Transverse colon (tissue), 4 donors: ENCODE results near the gene MORC1.

Experiments used
- EP300 ChIP-seq: sonication (generic); formaldehyde crosslinking; IDR thresholded peaks from one replicate; pipeline ENCODE4 v1.6.1; 2017; ENCODE audit warnings: antibody characterized with exemption, low read depth
- POLR2A ChIP-seq: fragments of 450-650 bp; IDR thresholded peaks from one replicate; pipeline ENCODE4 v1.6.1; 2016; ENCODE audit warnings: antibody characterized with exemption, mild to moderate bottlenecking, moderate library complexity
- POLR2AphosphoS5 ChIP-seq, 3 donors: sonication (generic); formaldehyde crosslinking; IDR thresholded peaks; one replicate each; pipeline ENCODE4 v1.6.1; 2016; ENCODE audit warnings: antibody characterized with exemption in 3 of 3
- TF ChIP-seq, protein P1 (sequence below), 5 experiments: fragments of 200-600 bp in 3 of 5; fragments of 450-650 bp in 2 of 5; sonication (generic) in 3 of 5; IDR thresholded peaks; 1 replicate in 2 of 5; 2 replicates in 3 of 5; pipeline ENCODE4 v1.5.1; 2016 to 2017; ENCODE audit warnings: antibody characterized with exemption in 5 of 5, inconsistent platforms in 3 of 5, mild to moderate bottlenecking in 2 of 5, moderate library complexity in 1 of 5

DNA sequence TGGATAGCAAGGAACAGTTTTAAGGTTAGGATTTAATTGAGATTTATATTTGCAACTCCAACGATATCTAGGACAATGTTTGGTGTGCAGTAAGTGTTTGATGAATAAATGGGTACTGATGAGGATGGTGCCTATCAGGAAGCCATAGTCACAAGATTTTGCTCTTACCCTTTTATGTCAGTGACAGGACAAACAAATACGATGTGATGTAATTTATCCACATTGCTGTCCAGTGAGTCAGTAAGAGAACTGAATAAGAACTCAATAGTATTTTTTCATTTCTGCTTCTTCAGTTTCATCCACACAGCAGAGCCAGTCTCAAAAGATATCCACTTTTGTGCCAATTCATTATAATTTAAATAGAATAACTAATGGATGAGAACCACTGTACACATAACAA, 37.0 kb upstream of the MORC1 start:
- no peak for TF ChIP-seq POLR2AphosphoS5 (IDR thresholded peaks at IDR 0.05)
- TF ChIP-seq, protein P1, sequence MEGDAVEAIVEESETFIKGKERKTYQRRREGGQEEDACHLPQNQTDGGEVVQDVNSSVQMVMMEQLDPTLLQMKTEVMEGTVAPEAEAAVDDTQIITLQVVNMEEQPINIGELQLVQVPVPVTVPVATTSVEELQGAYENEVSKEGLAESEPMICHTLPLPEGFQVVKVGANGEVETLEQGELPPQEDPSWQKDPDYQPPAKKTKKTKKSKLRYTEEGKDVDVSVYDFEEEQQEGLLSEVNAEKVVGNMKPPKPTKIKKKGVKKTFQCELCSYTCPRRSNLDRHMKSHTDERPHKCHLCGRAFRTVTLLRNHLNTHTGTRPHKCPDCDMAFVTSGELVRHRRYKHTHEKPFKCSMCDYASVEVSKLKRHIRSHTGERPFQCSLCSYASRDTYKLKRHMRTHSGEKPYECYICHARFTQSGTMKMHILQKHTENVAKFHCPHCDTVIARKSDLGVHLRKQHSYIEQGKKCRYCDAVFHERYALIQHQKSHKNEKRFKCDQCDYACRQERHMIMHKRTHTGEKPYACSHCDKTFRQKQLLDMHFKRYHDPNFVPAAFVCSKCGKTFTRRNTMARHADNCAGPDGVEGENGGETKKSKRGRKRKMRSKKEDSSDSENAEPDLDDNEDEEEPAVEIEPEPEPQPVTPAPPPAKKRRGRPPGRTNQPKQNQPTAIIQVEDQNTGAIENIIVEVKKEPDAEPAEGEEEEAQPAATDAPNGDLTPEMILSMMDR (IDR thresholded peaks at IDR 0.05) = no peak
- TF ChIP-seq POLR2A = no peak
- no peak for TF ChIP-seq EP300
